ENCODE data around the gene CAMK2N2. TPM values are rescaled to one million over a fixed set of nuclear protein-coding genes. Genes with fewer than 3 reads are reported as not detected.

The CAMK2N2 gene
- total RNA-seq, 1 donor from 2014 or later, result 2.6 TPM

- Histone ChIP-seq H3K4me2 (ENCODE audit: low read length) (no peak overlapping the region), H3K9ac (ENCODE audit: low read length) (no peak overlapping the region), H4K20me1 (ENCODE audit: insufficient read depth, low read length) (no peaks in the 10 kb centered on the region), H2AFZ (ENCODE audit: low read depth, low read length) (no peak overlapping the region), H3K79me2 (ENCODE audit: insufficient read depth, low read length) (no peaks in the 10 kb centered on the region), H3K9me3 (ENCODE audit: insufficient read depth, low read depth, low read length) (no peaks in the 10 kb centered on the region), H3K27ac (ENCODE audit: low read depth, low read length) (no peak overlapping the region), H3K27me3 (ENCODE audit: insufficient read depth, low read length) (peaks cover 39% of the 10 kb centered on the region), H3K36me3 (ENCODE audit: insufficient read depth, low read length) (no peaks in the 10 kb centered on the region), H3K4me1 (ENCODE audit: insufficient read depth, low read length) (no peaks in the 10 kb centered on the region), H3K4me3 (ENCODE audit: insufficient read depth, low read depth, low read length) (no peak overlapping the region)
- Mint-ChIP-seq H3K27ac (ENCODE audit: unreplicated experiment) (no peak overlapping the region), H3K36me3 (ENCODE audit: low read depth, unreplicated experiment) (peaks cover 2% of the 10 kb centered on the region), H3K4me3 (ENCODE audit: unreplicated experiment) (no peak overlapping the region), H3K27me3 (ENCODE audit: low read depth, unreplicated experiment) (peaks cover 71% of the 10 kb centered on the region), H3K9me3 (ENCODE audit: unreplicated experiment) (peaks cover 5% of the 10 kb centered on the region), H3K4me1 (ENCODE audit: low read depth, unreplicated experiment) (no peaks in the 10 kb centered on the region)
- DNase-seq (ENCODE audit: low read depth), result no peak
- no peak for TF ChIP-seq EZH2 (IDR thresholded peaks at IDR 0.05; ENCODE audit: insufficient read depth, low read length)
- TF ChIP-seq CTCF (IDR thresholded peaks at IDR 0.05; ENCODE audit: insufficient read depth, low read depth, low read length), result no peak
- FAIRE-seq, result no peak
These were observed 16.0 kb upstream of the CAMK2N2 start for GRCh38 chr3:184277366-184277765.

GRCh38 chr3:184275961-184276910 is 14.9 kb upstream of the CAMK2N2 start, which contains the start of gene ECE2:
TSS of gene ECE2 (plus strand) at chr3:184276022. CDS start at chr3:184276154, 132 bp downstream.
- TF ChIP-seq EZH2 (IDR thresholded peaks at IDR 0.05; ENCODE audit: insufficient read depth, low read length) (peak; percentile 68), CTCF (IDR thresholded peaks at IDR 0.05; ENCODE audit: insufficient read depth, low read depth, low read length) (no peak)
- Histone ChIP-seq H4K20me1 (ENCODE audit: insufficient read depth, low read length) (no peaks in the 10 kb centered on the region), H3K4me3 (ENCODE audit: insufficient read depth, low read depth, low read length) (no peak within 1 kb of the TSS), H3K27ac (ENCODE audit: low read depth, low read length) (no peak within 1 kb of the TSS), H3K4me1 (ENCODE audit: insufficient read depth, low read length) (no peaks in the 10 kb centered on the region), H3K9ac (ENCODE audit: low read length) (no peak within 1 kb of the TSS), H3K9me3 (ENCODE audit: insufficient read depth, low read depth, low read length) (no peaks in the 10 kb centered on the region), H3K36me3 (ENCODE audit: insufficient read depth, low read length) (no peaks in the 10 kb centered on the region), H3K27me3 (ENCODE audit: insufficient read depth, low read length) (peaks cover 39% of the 10 kb centered on the region), H3K4me2 (ENCODE audit: low read length) (peak within 1 kb of the TSS; percentile 67), H3K79me2 (ENCODE audit: insufficient read depth, low read length) (no peaks in the 10 kb centered on the region), H2AFZ (ENCODE audit: low read depth, low read length) (peak within 1 kb of the TSS; percentile 39)
- DNase-seq (ENCODE audit: low read depth) (no peak), FAIRE-seq (no peak)
- no peaks in the 10 kb centered on the region for H3K4me1 Mint-ChIP-seq (ENCODE audit: low read depth, unreplicated experiment)
- peaks cover 67% of the 10 kb centered on the region for H3K27me3 Mint-ChIP-seq (ENCODE audit: low read depth, unreplicated experiment)
- no peak within 1 kb of the TSS for H3K4me3 Mint-ChIP-seq (ENCODE audit: unreplicated experiment)
- H3K9me3 Mint-ChIP-seq (ENCODE audit: unreplicated experiment), result peaks cover 5% of the 10 kb centered on the region
- H3K27ac Mint-ChIP-seq (ENCODE audit: unreplicated experiment), result no peak within 1 kb of the TSS
- no peaks in the 10 kb centered on the region for H3K36me3 Mint-ChIP-seq (ENCODE audit: low read depth, unreplicated experiment)

GRCh38 chr3:184275381-184275701 is 14.0 kb upstream of the CAMK2N2 start:
- Mint-ChIP-seq H3K27me3 (ENCODE audit: low read depth, unreplicated experiment) (peaks cover 61% of the 10 kb centered on the region), H3K36me3 (ENCODE audit: low read depth, unreplicated experiment) (no peaks in the 10 kb centered on the region), H3K9me3 (ENCODE audit: unreplicated experiment) (peaks cover 5% of the 10 kb centered on the region), H3K4me1 (ENCODE audit: low read depth, unreplicated experiment) (no peaks in the 10 kb centered on the region), H3K27ac (ENCODE audit: unreplicated experiment) (no peak overlapping the region), H3K4me3 (ENCODE audit: unreplicated experiment) (no peak overlapping the region)
- DNase-seq (ENCODE audit: low read depth), result no peak
- Histone ChIP-seq H3K27ac (ENCODE audit: low read depth, low read length) (no peak overlapping the region), H3K9me3 (ENCODE audit: insufficient read depth, low read depth, low read length) (no peaks in the 10 kb centered on the region), H3K27me3 (ENCODE audit: insufficient read depth, low read length) (peaks cover 39% of the 10 kb centered on the region), H3K4me3 (ENCODE audit: insufficient read depth, low read depth, low read length) (no peak overlapping the region), H3K9ac (ENCODE audit: low read length) (no peak overlapping the region), H2AFZ (ENCODE audit: low read depth, low read length) (peak overlapping the region; percentile 24), H3K36me3 (ENCODE audit: insufficient read depth, low read length) (no peaks in the 10 kb centered on the region), H3K79me2 (ENCODE audit: insufficient read depth, low read length) (no peaks in the 10 kb centered on the region), H3K4me1 (ENCODE audit: insufficient read depth, low read length) (no peaks in the 10 kb centered on the region), H3K4me2 (ENCODE audit: low read length) (peak overlapping the region; percentile 67), H4K20me1 (ENCODE audit: insufficient read depth, low read length) (no peaks in the 10 kb centered on the region)
- TF ChIP-seq CTCF (IDR thresholded peaks at IDR 0.05; ENCODE audit: insufficient read depth, low read depth, low read length), result no peak
- TF ChIP-seq EZH2 (IDR thresholded peaks at IDR 0.05; ENCODE audit: insufficient read depth, low read length), result no peak
- no peak for FAIRE-seq

Data from astrocyte (in vitro differentiated cells and primary cell).